Measurements from ENCODE around the gene BOD1L1.

The BOD1L1 gene

DNA sequence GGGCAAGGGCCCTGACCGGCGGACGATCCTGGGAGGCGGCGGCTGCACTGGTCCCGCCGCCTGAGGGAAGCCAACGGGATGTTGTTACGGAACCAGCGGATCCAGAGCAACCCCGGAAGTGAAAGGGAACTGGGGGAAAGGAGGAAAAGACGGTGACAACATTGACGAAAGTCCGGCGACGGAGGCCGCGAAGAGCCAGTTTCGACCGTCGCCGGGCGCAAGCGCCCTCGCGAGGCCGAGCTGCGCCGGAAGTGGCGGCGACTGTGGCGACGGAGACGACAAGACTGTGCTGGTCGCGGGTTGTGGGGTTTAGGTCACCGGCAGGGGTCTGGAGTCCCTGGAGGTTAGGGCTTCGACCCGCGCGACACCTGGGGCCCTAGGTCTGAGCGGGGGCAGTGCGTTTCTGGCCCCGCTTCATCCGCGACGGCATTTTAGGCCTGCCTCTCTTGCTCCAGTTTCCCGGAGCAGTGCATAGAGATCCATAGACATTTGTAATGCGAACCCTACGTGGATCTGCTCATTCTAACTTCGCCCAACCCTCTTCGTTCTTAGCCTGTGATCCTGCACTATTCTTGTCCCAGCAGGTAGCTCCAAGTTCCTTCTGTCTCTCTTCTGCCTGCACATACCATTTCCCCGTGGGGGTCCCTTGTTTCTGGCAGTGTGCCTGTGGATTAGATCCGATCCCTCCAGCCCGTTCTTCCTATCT is at the start of gene BOD1L1:
Gene BOD1L1, minus strand, starts transcription at position 120 of the 706 bp plus-strand sequence. CDS start 138 bp downstream, outside the sequence.
- peak; percentile 90 for DNase-seq
- no peaks in the 10 kb centered on the region; the same call in 1 of the 2 replicates for H3K36me3 ChIP-seq
- no peaks in the 10 kb centered on the region for H3K9me3 ChIP-seq (ENCODE audit: severe bottlenecking)
- TF ChIP-seq, protein P1, sequence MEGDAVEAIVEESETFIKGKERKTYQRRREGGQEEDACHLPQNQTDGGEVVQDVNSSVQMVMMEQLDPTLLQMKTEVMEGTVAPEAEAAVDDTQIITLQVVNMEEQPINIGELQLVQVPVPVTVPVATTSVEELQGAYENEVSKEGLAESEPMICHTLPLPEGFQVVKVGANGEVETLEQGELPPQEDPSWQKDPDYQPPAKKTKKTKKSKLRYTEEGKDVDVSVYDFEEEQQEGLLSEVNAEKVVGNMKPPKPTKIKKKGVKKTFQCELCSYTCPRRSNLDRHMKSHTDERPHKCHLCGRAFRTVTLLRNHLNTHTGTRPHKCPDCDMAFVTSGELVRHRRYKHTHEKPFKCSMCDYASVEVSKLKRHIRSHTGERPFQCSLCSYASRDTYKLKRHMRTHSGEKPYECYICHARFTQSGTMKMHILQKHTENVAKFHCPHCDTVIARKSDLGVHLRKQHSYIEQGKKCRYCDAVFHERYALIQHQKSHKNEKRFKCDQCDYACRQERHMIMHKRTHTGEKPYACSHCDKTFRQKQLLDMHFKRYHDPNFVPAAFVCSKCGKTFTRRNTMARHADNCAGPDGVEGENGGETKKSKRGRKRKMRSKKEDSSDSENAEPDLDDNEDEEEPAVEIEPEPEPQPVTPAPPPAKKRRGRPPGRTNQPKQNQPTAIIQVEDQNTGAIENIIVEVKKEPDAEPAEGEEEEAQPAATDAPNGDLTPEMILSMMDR (IDR thresholded peaks at IDR 0.05; ENCODE audit: low read depth, low read length) = peak; percentile 74
- peak within 1 kb of the TSS; percentile 91 for H3K4me3 ChIP-seq (ENCODE audit: low read depth, low read length)
- peak within 1 kb of the TSS; percentile 87 for H3K27ac ChIP-seq
- no peaks in the 10 kb centered on the region for H3K27me3 ChIP-seq (ENCODE audit: insufficient read depth, low read depth, severe bottlenecking)

DNA sequence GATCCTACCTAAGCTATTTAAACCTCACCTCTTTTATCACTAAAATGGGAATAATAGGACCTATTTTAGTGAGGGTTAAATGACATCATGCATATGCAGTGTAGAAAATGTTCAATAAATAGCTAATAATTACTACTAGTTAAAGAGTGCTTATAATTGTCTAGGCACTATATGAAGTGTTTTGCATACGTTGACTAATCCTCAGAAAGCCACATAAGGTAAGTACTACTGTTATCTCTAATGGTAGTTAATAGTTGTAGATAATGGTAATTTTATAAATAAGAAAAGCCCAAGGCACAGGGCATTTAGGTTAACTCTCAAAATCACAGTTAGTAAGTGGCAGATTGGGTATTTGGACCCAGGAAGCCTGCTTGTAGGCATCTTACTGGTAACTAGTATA is 47.4 kb upstream of the BOD1L1 start:
- H3K4me3 ChIP-seq (ENCODE audit: low read depth, low read length) = no peak overlapping the region
- no peak for DNase-seq
- H3K9me3 ChIP-seq (ENCODE audit: severe bottlenecking) = no peaks in the 10 kb centered on the region
- no peaks in the 10 kb centered on the region for H3K27me3 ChIP-seq (ENCODE audit: insufficient read depth, low read depth, severe bottlenecking)
- no peaks in the 10 kb centered on the region for H3K36me3 ChIP-seq
- TF ChIP-seq, protein P1 (IDR thresholded peaks at IDR 0.05; ENCODE audit: low read depth, low read length) = no peak
- no peak overlapping the region for H3K27ac ChIP-seq

DNA sequence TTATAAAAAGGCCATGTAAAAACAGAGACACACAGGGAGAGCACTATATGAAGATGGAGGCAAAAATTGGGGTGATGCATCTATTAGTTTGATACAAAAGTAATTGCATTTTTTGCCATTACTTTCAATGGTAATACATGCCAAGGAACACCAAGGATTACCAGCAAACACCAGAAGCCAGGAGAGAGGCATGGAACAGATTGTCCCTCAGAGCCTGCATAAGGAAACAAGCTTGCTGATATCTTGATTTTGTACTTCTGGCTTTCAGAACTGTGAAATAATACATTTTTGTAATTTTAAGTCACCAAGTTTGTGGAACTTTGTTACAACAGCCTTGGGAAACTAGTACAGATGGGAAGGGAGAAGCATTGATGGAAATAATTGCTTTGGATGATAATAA is 45.6 kb upstream of the BOD1L1 start:
- H3K4me3 ChIP-seq (ENCODE audit: low read depth, low read length) = no peak overlapping the region
- no peak for DNase-seq
- TF ChIP-seq, protein P1 (IDR thresholded peaks at IDR 0.05; ENCODE audit: low read depth, low read length) = no peak
- H3K36me3 ChIP-seq = no peaks in the 10 kb centered on the region
- no peak overlapping the region for H3K27ac ChIP-seq
- H3K27me3 ChIP-seq (ENCODE audit: insufficient read depth, low read depth, severe bottlenecking) = no peaks in the 10 kb centered on the region
- no peaks in the 10 kb centered on the region for H3K9me3 ChIP-seq (ENCODE audit: severe bottlenecking)

DNA sequence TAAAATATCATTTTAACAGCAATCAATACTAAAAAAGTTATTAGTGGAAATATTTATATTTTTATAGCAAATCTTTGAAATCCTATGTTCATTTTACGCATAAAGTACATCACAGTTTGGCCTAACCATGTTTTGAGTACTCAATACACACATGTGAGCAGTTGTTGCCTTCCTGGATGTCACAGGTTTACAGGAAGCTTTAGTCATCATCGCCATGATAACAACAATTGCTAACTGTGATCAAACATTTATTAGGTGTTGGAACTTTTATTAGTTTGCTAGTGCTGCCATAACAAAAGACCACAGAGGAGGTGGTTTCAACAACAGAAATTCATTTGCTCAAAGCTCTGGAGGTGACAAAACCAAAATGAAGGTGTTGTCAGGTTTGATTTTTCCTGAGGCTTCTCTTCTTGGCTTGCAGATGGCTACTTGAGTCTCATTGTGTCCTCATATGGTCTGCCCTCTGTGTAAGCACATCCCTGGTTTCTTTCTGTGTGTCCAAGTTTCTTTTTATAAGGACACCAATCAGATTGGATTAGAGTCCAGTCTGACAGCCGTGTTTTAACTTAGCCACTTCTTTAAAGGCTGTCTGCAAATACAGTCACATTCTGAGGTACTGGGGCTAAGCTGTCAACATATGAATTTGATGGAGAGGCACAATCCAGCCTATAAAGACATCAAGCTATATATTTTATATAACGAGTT is 43.1 kb upstream of the BOD1L1 start:
- no peaks in the 10 kb centered on the region for H3K27me3 ChIP-seq (ENCODE audit: insufficient read depth, low read depth, severe bottlenecking)
- TF ChIP-seq, protein P1 (IDR thresholded peaks at IDR 0.05; ENCODE audit: low read depth, low read length) = no peak
- no peak overlapping the region for H3K27ac ChIP-seq

DNA sequence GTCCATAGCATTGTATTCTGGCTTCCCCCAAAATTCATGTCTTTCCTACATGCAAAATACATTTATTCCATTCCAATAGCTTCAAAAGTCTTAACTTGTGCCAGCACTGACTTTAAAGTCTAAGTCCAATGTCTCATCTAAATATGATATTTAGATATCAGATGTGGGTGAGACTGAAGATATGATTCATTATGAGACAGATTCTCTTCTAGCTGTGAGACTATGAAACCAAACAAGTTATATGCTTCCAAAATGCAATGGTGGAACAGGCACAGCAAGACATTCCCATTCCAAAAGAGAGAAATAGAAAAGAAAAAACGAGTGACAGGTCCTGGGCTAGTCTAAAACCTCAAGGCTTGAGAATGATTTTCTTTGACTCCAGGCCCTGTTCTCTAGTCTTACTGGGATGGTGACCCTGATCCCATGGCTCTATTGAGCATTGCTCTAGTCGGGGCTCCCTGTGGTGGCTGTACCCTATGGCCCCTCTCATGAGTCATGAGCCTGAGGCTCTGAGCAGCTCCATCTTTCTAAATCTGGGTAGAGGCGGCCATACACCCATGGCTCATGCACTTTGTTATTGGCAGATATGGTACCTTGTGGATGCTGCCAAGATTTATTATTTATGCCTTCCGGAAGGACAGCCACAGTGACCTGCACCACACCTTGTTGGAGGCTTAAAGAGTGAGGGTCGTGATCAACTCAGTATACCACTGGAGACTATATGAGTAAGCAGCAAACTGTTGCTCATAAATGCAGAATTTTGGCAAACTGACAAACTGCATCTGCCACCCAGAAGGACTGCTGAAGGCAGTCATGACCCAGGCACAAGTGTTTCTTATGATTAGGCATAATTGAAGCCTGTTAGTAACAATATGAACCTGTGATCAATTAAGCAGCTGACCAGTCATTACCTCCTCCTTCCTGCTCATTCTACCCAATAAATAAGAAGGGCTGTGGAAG is 38.5 kb upstream of the BOD1L1 start:
- no peaks in the 10 kb centered on the region for H3K27me3 ChIP-seq (ENCODE audit: insufficient read depth, low read depth, severe bottlenecking)
- H3K27ac ChIP-seq = no peak overlapping the region
- no peaks in the 10 kb centered on the region for H3K36me3 ChIP-seq
- TF ChIP-seq, protein P1 (IDR thresholded peaks at IDR 0.05; ENCODE audit: low read depth, low read length) = no peak
- H3K4me3 ChIP-seq (ENCODE audit: low read depth, low read length) = no peak overlapping the region
- H3K9me3 ChIP-seq (ENCODE audit: severe bottlenecking) = no peaks in the 10 kb centered on the region
- DNase-seq = no peak

More for the DNA sequence above, 43.1 kb upstream of the BOD1L1 start:
- H3K36me3 ChIP-seq = no peaks in the 10 kb centered on the region
- no peak overlapping the region for H3K4me3 ChIP-seq (ENCODE audit: low read depth, low read length)
- no peaks in the 10 kb centered on the region for H3K9me3 ChIP-seq (ENCODE audit: severe bottlenecking)
- no peak for DNase-seq

Data from WERI-Rb-1 (cell line).